ENCODE data around the gene WNT2B. TPM values are rescaled to one million over a fixed set of nuclear protein-coding genes. Genes with fewer than 3 reads are reported as not detected.

Gene WNT2B
- total and polyA plus RNA-seq, 2 donors (not counting 3 experiments of a cell fraction or from before 2014, with no cell fraction given), result 1.5 to 3.6 TPM

GRCh38 chr1:112507336-112507735, 1.4 kb upstream of the WNT2B start:
- FAIRE-seq (no peak), DNase-seq (ENCODE audit: low read depth, low spot score) (no peak)
- Histone ChIP-seq H3K9ac (replicated peaks; ENCODE audit: extremely low read depth, insufficient read depth, low read length) (no peak overlapping the region), H3K4me1 (ENCODE audit: control insufficient read depth, extremely low read depth, insufficient read depth, low read length) (peaks cover 6% of the 10 kb centered on the region), H3K27ac (ENCODE audit: insufficient read depth, low read depth, low read length) (no peak overlapping the region), H3K79me2 (ENCODE audit: control insufficient read depth, insufficient read depth, low read length) (no peaks in the 10 kb centered on the region), H3K36me3 (ENCODE audit: control insufficient read depth in 2 of 2, extremely low read depth in 1 of 2, insufficient read depth in 2 of 2, low read length in 2 of 2) (no peaks in the 10 kb centered on the region), H2AFZ (ENCODE audit: low read depth, low read length) (no peak overlapping the region), H4K20me1 (replicated peaks; ENCODE audit: control insufficient read depth, extremely low read depth, insufficient read depth, low read length) (no peaks in the 10 kb centered on the region), H3K27me3 (ENCODE audit: control insufficient read depth in 2 of 2, insufficient read depth in 2 of 2, low read length in 2 of 2) (peaks cover 9% of the 10 kb centered on the region in 2 experiments), H3K9me1 (replicated peaks; ENCODE audit: control insufficient read depth, extremely low read depth, insufficient read depth, low read length) (no peaks in the 10 kb centered on the region), H3K4me2 (ENCODE audit: insufficient read depth, low read length) (no peak overlapping the region), H3K4me3 (replicated peaks in 1 of 3; ENCODE audit: insufficient read depth in 1 of 3, low read depth in 1 of 3, low read length in 3 of 3) (no peak overlapping the region), H3K9me3 (replicated peaks; ENCODE audit: control insufficient read depth, insufficient read depth, low read length) (no peaks in the 10 kb centered on the region)
- no TSS peak for BruUV-seq (replicated peaks)
- ChIA-PET CTCF (interaction anchor here (1.5 kb wide), 1 partner anchor 32 kb away, joined by 8 read pairs; no protein-coding TSS in a partner anchor), POLR2A (no interaction called here)
- no peak for TF ChIP-seq JUN (IDR thresholded peaks at IDR 0.05; ENCODE audit: borderline replicate concordance, insufficient read depth, insufficient read length, low read depth)
- no peak for TF ChIP-seq POLR2AphosphoS5 (IDR thresholded peaks at IDR 0.05; ENCODE audit: insufficient read depth, low read depth, low read length)
- TF ChIP-seq GATA2 (IDR thresholded peaks at IDR 0.05; ENCODE audit: insufficient read depth, insufficient read length, low read depth, low read length), result no peak
- no peak for TF ChIP-seq CTCF (IDR thresholded peaks at IDR 0.05; ENCODE audit: extremely low read depth in 1 of 2, insufficient read depth in 1 of 2, low read depth in 1 of 2, low read length in 2 of 2)
- TF ChIP-seq EZH2 (IDR thresholded peaks at IDR 0.05; ENCODE audit: borderline replicate concordance, low read depth, low read length, severe bottlenecking), result no peak
- TF ChIP-seq POLR2A (IDR thresholded peaks at IDR 0.05; ENCODE audit: low read depth, low read length), result no peak
- intact Hi-C loops (cut with micrococcal nuclease), result no loop called here
- dilution Hi-C loops (cut with MboI; ENCODE audit: extremely low pct_ligation_motif_present, low sequenced_read_pairs), result no loop called here

- dilution Hi-C loops (cut with MboI; ENCODE audit: extremely low pct_ligation_motif_present, low sequenced_read_pairs), result no loop called here
- Histone ChIP-seq H3K4me2 (ENCODE audit: insufficient read depth, low read length) (peak overlapping the region; percentile 16), H3K9me3 (replicated peaks; ENCODE audit: control insufficient read depth, insufficient read depth, low read length) (no peaks in the 10 kb centered on the region), H3K9ac (replicated peaks; ENCODE audit: extremely low read depth, insufficient read depth, low read length) (no peak overlapping the region), H4K20me1 (replicated peaks; ENCODE audit: control insufficient read depth, extremely low read depth, insufficient read depth, low read length) (no peaks in the 10 kb centered on the region), H3K4me1 (ENCODE audit: control insufficient read depth, extremely low read depth, insufficient read depth, low read length) (peaks cover 6% of the 10 kb centered on the region), H3K36me3 (ENCODE audit: control insufficient read depth in 2 of 2, extremely low read depth in 1 of 2, insufficient read depth in 2 of 2, low read length in 2 of 2) (no peaks in the 10 kb centered on the region), H2AFZ (ENCODE audit: low read depth, low read length) (peak overlapping the region; percentile 60), H3K27me3 (ENCODE audit: control insufficient read depth in 2 of 2, insufficient read depth in 2 of 2, low read length in 2 of 2) (peaks cover 9% of the 10 kb centered on the region in 2 experiments), H3K79me2 (ENCODE audit: control insufficient read depth, insufficient read depth, low read length) (no peaks in the 10 kb centered on the region), H3K27ac (ENCODE audit: insufficient read depth, low read depth, low read length) (no peak overlapping the region), H3K9me1 (replicated peaks; ENCODE audit: control insufficient read depth, extremely low read depth, insufficient read depth, low read length) (no peaks in the 10 kb centered on the region), H3K4me3 (replicated peaks in 1 of 3; ENCODE audit: insufficient read depth in 1 of 3, low read depth in 1 of 3, low read length in 3 of 3) (peak overlapping the region in 2 of 3 experiments; percentile 1 to 44)
- ChIA-PET CTCF (interaction anchor here (1.1 to 1.7 kb wide), 3 partner anchors 23 to 35 kb away, joined by 3 to 8 read pairs (median 4); no protein-coding TSS in a partner anchor), POLR2A (no interaction called here)
- intact Hi-C loops (cut with micrococcal nuclease), result no loop called here
- DNase-seq (ENCODE audit: low read depth, low spot score) (no peak), FAIRE-seq (no peak)
- TF ChIP-seq GATA2 (IDR thresholded peaks at IDR 0.05; ENCODE audit: insufficient read depth, insufficient read length, low read depth, low read length) (no peak), FOS (IDR thresholded peaks at IDR 0.05; ENCODE audit: borderline replicate concordance, insufficient read depth, low read length) (no peak), POLR2AphosphoS5 (IDR thresholded peaks at IDR 0.05; ENCODE audit: insufficient read depth, low read depth, low read length) (no peak), JUN (IDR thresholded peaks at IDR 0.05; ENCODE audit: borderline replicate concordance, insufficient read depth, insufficient read length, low read depth) (no peak), MYC (IDR thresholded peaks at IDR 0.05; ENCODE audit: low read depth, low read length) (no peak), EZH2 (IDR thresholded peaks at IDR 0.05; ENCODE audit: borderline replicate concordance, low read depth, low read length, severe bottlenecking) (no peak), CTCF (IDR thresholded peaks at IDR 0.05; ENCODE audit: extremely low read depth in 1 of 2, insufficient read depth in 1 of 2, low read depth in 1 of 2, low read length in 2 of 2) (no peak), MAX (IDR thresholded peaks at IDR 0.05; ENCODE audit: insufficient read depth, insufficient read length) (no peak), POLR2A (IDR thresholded peaks at IDR 0.05; ENCODE audit: low read depth, low read length) (no peak)
- BruUV-seq (replicated peaks), result no TSS peak
Observed at GRCh38 chr1:112507921-112508277, 866 bp upstream of the WNT2B start.
